ENCODE results near the gene PPP1R9B. TPM values are rescaled to one million over a fixed set of nuclear protein-coding genes. Genes with fewer than 3 reads are reported as not detected.

PPP1R9B gene
- total RNA-seq, 2 experiments from 2014 or later = 61.1 to 64.0 TPM

DNA sequence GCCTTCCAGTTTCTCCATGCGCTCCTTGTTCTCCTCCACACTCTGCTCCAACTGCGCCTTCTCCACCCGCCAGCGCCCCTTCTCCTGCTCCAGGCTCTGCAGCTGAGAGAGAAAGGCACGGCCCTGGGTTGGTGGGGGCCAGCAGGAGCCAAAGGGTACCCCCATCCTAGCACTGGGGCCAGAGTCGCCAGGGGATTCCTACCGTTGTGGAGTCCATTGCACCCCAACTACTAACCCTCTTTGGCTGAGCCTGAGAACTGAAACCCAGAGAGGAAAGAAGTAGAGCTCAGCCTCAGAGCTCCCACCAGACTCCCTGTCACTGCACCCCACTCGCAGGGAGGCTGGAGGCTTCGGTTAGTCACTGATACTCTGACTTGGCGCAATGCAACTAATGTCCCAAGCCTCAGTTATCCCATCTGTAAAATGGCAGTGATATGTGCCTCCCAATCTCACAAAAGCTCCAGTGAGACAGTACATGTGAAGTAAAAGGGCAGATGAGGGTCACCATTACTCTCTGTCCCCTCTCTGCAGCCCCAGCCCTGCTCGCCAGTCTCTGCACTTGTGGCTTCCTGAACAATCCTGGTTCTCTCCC, 14.3 kb downstream of the PPP1R9B start:
- POLR2A ChIA-PET = interaction anchor here (0.6 kb wide), 2 partner anchors 18 to 42 kb away, joined by 3 read pairs; no protein-coding TSS in a partner anchor
- no peak overlapping the region for H3K27ac Mint-ChIP-seq

GRCh38 chr17:50135316-50136095, 15.0 kb downstream of the PPP1R9B start:
- Mint-ChIP-seq H3K4me3 (no peak overlapping the region), H3K27me3 (peaks cover 4% of the 10 kb centered on the region), H3K9me3 (ENCODE audit: low read depth) (no peaks in the 10 kb centered on the region), H3K27ac (no peak overlapping the region), H3K4me1 (peaks cover 26% of the 10 kb centered on the region), H3K36me3 (ENCODE audit: low read depth) (peaks cover 49% of the 10 kb centered on the region)
- intact Hi-C loops (cut with DNase I, micrococcal nuclease) = no loop called here
- ChIA-PET CTCF (interaction anchor here (1.0 to 1.7 kb wide), 2 partner anchors 10 to 26 kb away, joined by 3 to 6 read pairs; no protein-coding TSS in a partner anchor), POLR2A (interaction anchor here (0.6 kb wide), 1 partner anchor 19 kb away, joined by 3 read pairs; no protein-coding TSS in a partner anchor)
- ATAC-seq (no peak), DNase-seq (no peak)

More for the DNA sequence above, 14.3 kb downstream of the PPP1R9B start:
- Mint-ChIP-seq H3K36me3 (ENCODE audit: low read depth) (peaks cover 55% of the 10 kb centered on the region), H3K4me1 (peaks cover 26% of the 10 kb centered on the region), H3K9me3 (ENCODE audit: low read depth) (no peaks in the 10 kb centered on the region), H3K27me3 (no peaks in the 10 kb centered on the region), H3K4me3 (no peak overlapping the region)
- CTCF ChIA-PET = interaction anchor here (0.9 to 1.7 kb wide), 4 partner anchors 10 to 42 kb away, joined by 3 to 6 read pairs (median 4); no protein-coding TSS in a partner anchor
- intact Hi-C loops (cut with DNase I, micrococcal nuclease) = no loop called here
- DNase-seq = no peak
- ATAC-seq = no peak

DNA sequence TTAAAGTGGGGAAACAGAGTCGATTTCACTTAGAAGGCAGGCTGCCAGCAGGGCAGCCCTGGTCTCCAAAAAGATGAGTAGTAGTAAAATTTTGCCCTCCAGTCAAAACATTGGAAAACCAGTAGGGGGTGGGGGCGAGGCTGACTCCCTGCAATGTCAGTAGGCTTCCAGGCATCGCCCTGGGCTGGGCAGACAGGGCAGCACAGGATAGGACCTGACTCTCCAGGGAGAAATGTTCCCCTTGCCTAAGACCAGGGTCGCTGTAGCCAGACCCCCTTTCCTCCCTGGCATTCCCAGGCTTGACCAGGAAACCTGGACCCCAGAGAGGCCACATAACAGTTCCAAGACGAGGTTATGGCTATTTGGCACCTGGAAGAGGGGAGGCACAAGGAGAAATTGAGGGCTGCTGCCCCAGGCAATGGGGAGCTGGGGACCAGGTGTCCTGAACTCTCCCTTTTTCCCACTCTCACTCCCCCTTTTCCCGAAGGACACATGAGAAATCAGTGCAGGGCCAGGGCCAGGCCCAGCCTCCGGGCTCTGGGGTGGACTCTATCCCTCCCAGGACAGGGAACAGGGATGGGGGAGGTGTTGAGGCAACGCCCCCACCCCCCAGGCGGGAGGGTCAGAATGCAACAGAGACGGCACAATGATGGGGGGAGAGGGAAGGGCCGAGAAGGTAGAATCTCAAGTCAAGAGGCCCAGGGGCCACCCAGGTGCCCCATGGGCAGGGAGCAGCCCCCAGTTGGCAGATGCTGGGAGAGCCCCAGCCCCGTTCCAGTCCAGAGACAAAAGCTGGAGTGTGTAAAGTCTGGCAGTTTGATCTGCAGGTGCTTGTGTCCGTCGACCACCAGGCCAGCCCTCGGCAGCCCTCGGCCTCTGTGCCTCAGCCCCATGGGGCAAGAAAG, 16.0 kb downstream of the PPP1R9B start:
- ATAC-seq (no peak), DNase-seq (no peak)
- H3K4me1 Mint-ChIP-seq = peaks cover 21% of the 10 kb centered on the region
- H3K4me3 Mint-ChIP-seq = no peak overlapping the region
- no peaks in the 10 kb centered on the region for H3K9me3 Mint-ChIP-seq (ENCODE audit: low read depth)
- H3K27ac Mint-ChIP-seq = no peak overlapping the region
- ChIA-PET POLR2A (no interaction called here), CTCF (no interaction called here)
- H3K36me3 Mint-ChIP-seq (ENCODE audit: low read depth) = peaks cover 39% of the 10 kb centered on the region
- H3K27me3 Mint-ChIP-seq = peaks cover 6% of the 10 kb centered on the region
- intact Hi-C loops (cut with DNase I, micrococcal nuclease) = no loop called here

DNA sequence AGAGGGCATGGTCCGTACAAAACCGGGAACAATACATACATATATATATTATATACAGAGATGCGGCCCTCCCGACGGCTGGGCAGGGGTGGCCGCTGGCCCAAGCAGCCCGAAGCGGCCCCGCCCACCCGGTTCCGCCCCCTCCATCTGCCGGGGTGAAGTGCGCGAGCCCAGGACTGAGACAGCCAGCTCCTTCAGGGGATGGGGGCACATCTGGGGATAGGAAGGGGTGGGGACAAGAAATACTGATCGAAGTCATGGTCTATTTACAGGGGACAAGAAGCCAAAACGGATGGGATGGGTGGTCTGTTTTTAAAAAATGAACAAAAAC, 16.7 kb downstream of the PPP1R9B start:
- Mint-ChIP-seq H3K27me3 (peaks cover 8% of the 10 kb centered on the region), H3K4me3 (no peak overlapping the region), H3K9me3 (ENCODE audit: low read depth) (no peaks in the 10 kb centered on the region), H3K4me1 (peaks cover 25% of the 10 kb centered on the region), H3K27ac (no peak overlapping the region), H3K36me3 (ENCODE audit: low read depth) (peaks cover 33% of the 10 kb centered on the region)
- POLR2A ChIA-PET = no interaction called here
- CTCF ChIA-PET = no interaction called here
- ATAC-seq (no peak), DNase-seq (no peak)
- intact Hi-C loops (cut with DNase I, micrococcal nuclease) = no loop called here

DNA sequence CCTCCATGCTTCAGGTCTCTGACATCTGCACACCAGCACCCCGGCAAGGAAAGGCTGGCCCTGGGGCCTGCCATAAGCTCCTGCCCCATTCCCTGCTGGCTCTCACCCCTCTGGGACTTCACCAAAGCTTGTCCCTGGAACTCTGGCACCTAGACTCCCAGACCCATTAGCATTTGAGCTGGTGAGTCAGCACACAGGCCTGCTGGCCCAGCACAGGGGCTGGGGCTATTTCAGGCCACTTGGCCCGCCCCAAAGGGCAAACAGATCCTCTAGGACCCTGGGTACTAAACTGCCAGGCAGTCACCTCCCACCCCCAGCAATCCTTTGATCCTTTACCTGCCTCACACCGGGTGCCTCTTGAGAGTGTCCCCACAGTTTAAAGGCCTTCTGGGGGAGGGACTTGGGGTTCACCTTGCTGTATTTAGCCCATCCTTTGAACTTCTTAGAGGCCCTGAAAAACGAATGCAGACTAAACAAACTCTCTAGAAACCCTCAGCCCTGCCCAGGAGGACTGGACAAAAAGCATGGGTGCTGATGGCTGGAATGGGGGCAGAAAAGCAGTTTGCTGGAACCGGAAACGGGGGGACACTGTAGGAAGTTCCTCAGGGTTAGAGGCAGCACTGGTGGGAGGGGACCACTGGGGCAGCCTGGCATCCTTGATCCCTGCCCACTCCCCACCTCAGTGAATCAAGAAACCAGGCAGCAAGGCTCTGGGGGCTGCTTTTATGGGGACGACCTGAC, 17.3 kb downstream of the PPP1R9B start:
- no peaks in the 10 kb centered on the region for H3K9me3 Mint-ChIP-seq (ENCODE audit: low read depth)
- ChIA-PET CTCF (interaction anchor here (0.7 kb wide), 1 partner anchor 42 kb away, joined by 3 read pairs; no protein-coding TSS in a partner anchor), POLR2A (interaction anchor here (0.7 kb wide), 1 partner anchor 39 kb away, joined by 4 read pairs; no protein-coding TSS in a partner anchor)
- ATAC-seq = no peak
- H3K27me3 Mint-ChIP-seq = peaks cover 13% of the 10 kb centered on the region
- H3K4me3 Mint-ChIP-seq = no peak overlapping the region
- peaks cover 28% of the 10 kb centered on the region for H3K4me1 Mint-ChIP-seq
- intact Hi-C loops (cut with DNase I, micrococcal nuclease) = no loop called here
- H3K36me3 Mint-ChIP-seq (ENCODE audit: low read depth) = peaks cover 27% of the 10 kb centered on the region
- no peak overlapping the region for H3K27ac Mint-ChIP-seq
- no peak for DNase-seq

DNA sequence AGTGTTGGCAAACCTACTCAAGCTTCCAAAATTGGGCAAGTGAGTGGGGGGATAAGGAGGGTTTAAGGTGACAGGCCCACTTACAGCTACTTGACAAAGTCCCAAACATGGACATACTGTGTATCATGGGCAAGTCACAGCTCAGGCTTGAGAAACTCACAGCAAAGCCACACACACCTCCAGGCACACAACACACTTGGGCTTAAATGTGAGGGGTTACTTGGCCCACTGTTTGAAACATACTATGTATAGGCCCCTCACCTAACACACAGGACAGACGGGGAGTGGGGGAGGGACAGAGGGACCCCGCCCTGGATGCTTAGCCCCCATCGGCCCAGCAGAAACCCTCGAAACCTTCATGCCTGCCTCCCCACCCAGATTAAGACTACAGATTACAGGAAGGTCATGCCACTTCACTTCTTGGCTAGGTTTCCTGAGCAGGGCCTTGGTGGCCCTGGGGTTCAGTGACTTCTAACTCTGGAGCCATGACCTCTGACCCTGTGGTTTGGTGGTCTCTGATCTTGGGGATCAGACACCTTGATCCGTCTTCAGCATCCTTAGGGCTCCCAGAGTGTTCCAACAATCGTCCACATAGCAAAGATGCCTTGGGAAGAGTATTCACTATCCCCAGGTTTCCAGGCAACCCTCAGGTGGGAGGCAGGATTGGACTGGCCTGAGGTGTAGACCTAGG, 18.2 kb downstream of the PPP1R9B start:
- H3K4me1 Mint-ChIP-seq = peaks cover 28% of the 10 kb centered on the region
- peak overlapping the region; percentile 6 for H3K27ac Mint-ChIP-seq
- intact Hi-C loops (cut with DNase I, micrococcal nuclease) = no loop called here
- H3K36me3 Mint-ChIP-seq (ENCODE audit: low read depth) = peaks cover 18% of the 10 kb centered on the region
- H3K4me3 Mint-ChIP-seq = no peak overlapping the region
- H3K9me3 Mint-ChIP-seq (ENCODE audit: low read depth) = no peaks in the 10 kb centered on the region
- ChIA-PET POLR2A (interaction anchor here (0.7 kb wide), 1 partner anchor 38 kb away, joined by 4 read pairs; no protein-coding TSS in a partner anchor), CTCF (interaction anchor here (0.5 to 1.2 kb wide), 4 partner anchors 9 to 1377 kb away, joined by 3 to 4 read pairs (median 3); no protein-coding TSS in a partner anchor)
- ATAC-seq (no peak), DNase-seq (no peak)
- H3K27me3 Mint-ChIP-seq = peaks cover 13% of the 10 kb centered on the region

GRCh38 chr17:50130559-50131305, 19.7 kb downstream of the PPP1R9B start:
- POLR2A ChIA-PET = no interaction called here
- CTCF ChIA-PET = interaction anchor here (0.6 to 2.4 kb wide), 10 partner anchors 8 to 141 kb away, joined by 3 to 8 read pairs (median 3); no protein-coding TSS in a partner anchor
- Mint-ChIP-seq H3K27me3 (peaks cover 13% of the 10 kb centered on the region), H3K4me3 (peak overlapping the region; percentile 53), H3K4me1 (peaks cover 28% of the 10 kb centered on the region), H3K36me3 (ENCODE audit: low read depth) (peaks cover 7% of the 10 kb centered on the region), H3K27ac (peak overlapping the region; percentile 19), H3K9me3 (ENCODE audit: low read depth) (no peaks in the 10 kb centered on the region)
- ATAC-seq = peak; percentile 30
- DNase-seq = peak; percentile 47
- intact Hi-C loops (cut with DNase I, micrococcal nuclease) = loop anchor here in 1 of 2 experiments (2.0 kb wide), 1 partner anchor 36 kb away; the partner anchor contains the start of gene PDK2

- no peaks in the 10 kb centered on the region for H3K9me3 Mint-ChIP-seq (ENCODE audit: low read depth)
- ATAC-seq = peak; percentile 61
These were observed 20.5 kb downstream of the PPP1R9B start, which contains the start of gene SAMD14 for GRCh38 chr17:50129728-50130558. Gene SAMD14 (minus strand): TSS chr17:50130160. CDS start chr17:50124959, 5,201 bp downstream.

GRCh38 chr17:50129353-50129727, 21.1 kb downstream of the PPP1R9B start:
- Mint-ChIP-seq H3K27me3 (peaks cover 13% of the 10 kb centered on the region), H3K4me3 (peak overlapping the region; percentile 63), H3K36me3 (ENCODE audit: low read depth) (peaks cover 4% of the 10 kb centered on the region), H3K27ac (no peak overlapping the region), H3K9me3 (ENCODE audit: low read depth) (no peaks in the 10 kb centered on the region), H3K4me1 (peaks cover 28% of the 10 kb centered on the region)
- intact Hi-C loops (cut with DNase I, micrococcal nuclease) = no loop called here
- DNase-seq (no peak), ATAC-seq (no peak)
- POLR2A ChIA-PET = no interaction called here
- CTCF ChIA-PET = interaction anchor here (0.7 to 2.4 kb wide), 4 partner anchors 10 to 33 kb away, joined by 3 to 8 read pairs (median 4); no protein-coding TSS in a partner anchor

More at GRCh38 chr17:50129728-50130558, 20.5 kb downstream of the PPP1R9B start, which contains the start of gene SAMD14:
- peak; percentile 64 for DNase-seq
- ChIA-PET CTCF (interaction anchor here (0.6 to 2.4 kb wide), 10 partner anchors 9 to 71 kb away, joined by 3 to 8 read pairs (median 3); no protein-coding TSS in a partner anchor), POLR2A (no interaction called here)
- peak within 1 kb of the TSS; percentile 63 for H3K4me3 Mint-ChIP-seq
- peaks cover 28% of the 10 kb centered on the region for H3K4me1 Mint-ChIP-seq
- H3K36me3 Mint-ChIP-seq (ENCODE audit: low read depth) = peaks cover 4% of the 10 kb centered on the region
- peaks cover 13% of the 10 kb centered on the region for H3K27me3 Mint-ChIP-seq
- peak within 1 kb of the TSS; percentile 19 for H3K27ac Mint-ChIP-seq
- intact Hi-C loops (cut with DNase I, micrococcal nuclease) = loop anchor here in 1 of 2 experiments (2.0 kb wide), 1 partner anchor 35 kb away; the partner anchor contains the start of gene PDK2

Measured in activated CD4-positive, alpha-beta T cell treated with anti-CD3 and anti-CD28 coated beads for 36 hours (primary cell).